ENCODE results near the gene ABCC5.

The ABCC5 gene

GRCh38 chr3:183906234-183906921 is 111.3 kb downstream of the ABCC5 start:
- no peak overlapping the region for H3K4me3 ChIP-seq (ENCODE audit: low read length)
- no peak for DNase-seq (ENCODE audit: low read depth)
- TF ChIP-seq CTCF (conservative IDR thresholded peaks at IDR 0.05; ENCODE audit: low read length) = no peak

- no peak overlapping the region for H3K4me3 ChIP-seq (ENCODE audit: low read length)
- no peak for DNase-seq (ENCODE audit: low read depth)
- no peak for TF ChIP-seq CTCF (conservative IDR thresholded peaks at IDR 0.05; ENCODE audit: low read length)
Observed at GRCh38 chr3:183904833-183905780, 112.6 kb downstream of the ABCC5 start.

- DNase-seq (ENCODE audit: low read depth) = no peak
- no peak for TF ChIP-seq CTCF (conservative IDR thresholded peaks at IDR 0.05; ENCODE audit: low read length)
- H3K4me3 ChIP-seq (ENCODE audit: low read length) = no peak overlapping the region
Observed at GRCh38 chr3:183898028-183898431, 119.7 kb downstream of the ABCC5 start.

- no peak overlapping the region for H3K4me3 ChIP-seq (ENCODE audit: low read length)
- DNase-seq (ENCODE audit: low read depth) = no peak
- no peak for TF ChIP-seq CTCF (conservative IDR thresholded peaks at IDR 0.05; ENCODE audit: low read length)
Observed at GRCh38 chr3:183897606-183898005, 120.1 kb downstream of the ABCC5 start.

- H3K4me3 ChIP-seq (ENCODE audit: low read length) = no peak overlapping the region
- DNase-seq (ENCODE audit: low read depth) = no peak
- TF ChIP-seq CTCF (conservative IDR thresholded peaks at IDR 0.05; ENCODE audit: low read length) = no peak
Observed at GRCh38 chr3:183896610-183897009, 121.1 kb downstream of the ABCC5 start.

GRCh38 chr3:183896184-183896583 is 121.5 kb downstream of the ABCC5 start:
- TF ChIP-seq CTCF (conservative IDR thresholded peaks at IDR 0.05; ENCODE audit: low read length) = no peak
- no peak overlapping the region for H3K4me3 ChIP-seq (ENCODE audit: low read length)
- DNase-seq (ENCODE audit: low read depth) = no peak

Data from AG10803 (cell line).